GM12874 (cell line): Measurements from ENCODE around the gene NCR1.

Experiments used
- CTCF ChIP-seq: IDR thresholded peaks from 2 replicates; pipeline ENCODE4 v1.5.1; 2011; ENCODE audit warnings: low read depth, mild to moderate bottlenecking, control low read depth, low read length, moderate library complexity; ENCODE audit not compliant: insufficient read depth

NCR1 gene

GRCh38 chr19:54905803-54906511, at the start of gene NCR1:
TSS of gene NCR1 (plus strand) at chr19:54906148. CDS start at chr19:54906188, 40 bp downstream.
- no peak for TF ChIP-seq CTCF

DNA sequence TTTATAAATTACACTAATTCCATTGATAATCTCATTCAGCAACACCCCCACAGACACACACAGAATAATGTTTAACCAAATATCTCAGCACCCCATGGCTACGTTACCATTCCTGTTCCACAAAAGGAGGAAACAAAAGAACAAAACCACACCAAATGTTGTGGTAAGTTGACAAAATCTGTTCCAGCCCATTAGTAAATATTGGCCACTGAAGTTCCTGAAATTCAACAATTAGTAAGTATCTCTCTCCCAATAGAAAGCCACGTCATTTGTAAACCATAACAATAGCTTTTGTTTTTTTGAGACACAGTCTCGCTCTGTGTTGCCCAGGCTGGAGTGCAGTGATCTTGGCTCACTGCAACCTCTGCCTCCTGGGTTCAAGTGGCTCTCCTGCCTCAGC, 34.3 kb upstream of the NCR1 start:
- no peak for TF ChIP-seq CTCF

DNA sequence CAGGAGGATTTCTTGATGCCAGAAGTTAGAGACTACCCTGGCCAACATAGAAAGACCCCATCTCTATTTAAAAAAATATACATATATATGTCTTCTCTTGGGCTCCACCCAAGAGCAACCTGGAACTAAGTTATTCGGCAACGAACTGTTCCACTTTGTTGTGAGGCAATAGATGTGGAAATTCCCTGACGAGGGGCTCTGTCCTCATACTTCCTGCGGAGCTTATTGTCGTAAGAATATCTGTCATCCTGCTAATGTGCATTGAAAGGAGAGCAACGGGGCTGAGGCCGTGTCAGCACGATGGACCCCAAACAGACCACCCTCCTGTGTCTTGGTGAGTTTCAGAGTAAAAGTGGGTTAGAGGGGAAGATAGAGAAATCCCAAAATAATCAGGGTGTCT, 32.0 kb upstream of the NCR1 start, which contains the start of gene FCAR:
Gene FCAR, plus strand, starts transcription at position 246 of the 400 bp plus-strand sequence. Its CDS starts 55 bp downstream, at position 301.
- TF ChIP-seq CTCF: no peak

GRCh38 chr19:54875506-54875905, 30.4 kb upstream of the NCR1 start:
- TF ChIP-seq CTCF: no peak

- no peak for TF ChIP-seq CTCF
Measured at GRCh38 chr19:54877471-54877870, 28.5 kb upstream of the NCR1 start.

DNA sequence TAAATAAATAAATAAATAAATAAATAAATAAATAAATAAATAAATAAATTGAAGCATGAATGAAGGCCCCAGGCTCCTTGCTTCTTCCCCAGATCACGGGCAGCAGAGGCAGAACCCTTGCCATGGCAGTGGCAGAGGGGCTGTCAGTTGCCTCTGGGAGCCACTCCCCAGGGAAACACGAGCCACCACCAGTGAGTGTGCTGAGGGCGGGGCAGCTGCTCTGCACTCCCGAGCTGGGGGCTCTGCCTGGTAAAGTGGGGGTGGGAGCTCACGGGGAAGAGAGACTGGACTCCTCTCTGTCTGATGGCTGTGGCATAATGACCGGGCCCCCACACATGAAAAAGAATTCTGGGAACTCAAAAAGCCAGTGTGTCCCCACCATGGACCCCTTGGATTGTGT, 24.1 kb upstream of the NCR1 start:
- TF ChIP-seq CTCF: no peak

DNA sequence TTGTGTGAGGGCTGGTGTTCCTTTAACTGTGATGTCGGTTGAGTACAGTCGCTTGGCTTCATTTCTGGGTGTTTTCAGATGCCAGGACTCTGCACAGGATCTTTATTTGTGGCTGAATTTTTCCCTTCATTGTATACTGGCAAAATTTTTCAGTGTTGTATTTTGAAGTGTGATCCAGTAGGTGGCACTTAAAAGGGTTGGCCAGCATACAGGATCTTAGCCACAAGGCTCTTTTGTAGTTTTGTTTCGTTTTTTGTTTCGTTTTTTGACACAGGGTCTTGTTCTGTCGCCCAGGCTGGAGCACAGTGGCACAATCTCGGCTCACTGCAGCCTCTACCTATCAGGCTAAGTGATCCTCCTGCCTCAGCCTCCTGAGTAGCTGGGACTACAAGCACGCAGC, 23.2 kb upstream of the NCR1 start:
- TF ChIP-seq CTCF: peak; percentile 28; the same call in 1 of the 2 replicates

GRCh38 chr19:54883228-54883627, 22.7 kb upstream of the NCR1 start:
- no peak for TF ChIP-seq CTCF
